Suprapubic skin (tissue), 3 donors: Measurements from ENCODE around the gene GLP2R.

Experiments
- POLR2A ChIP-seq, 2 donors: fragments of 450-650 bp; IDR thresholded peaks; one replicate each; pipeline ENCODE4 v1.6.1; 2017; ENCODE audit warnings: antibody characterized with exemption in 2 of 2, mild to moderate bottlenecking in 2 of 2, moderate library complexity in 2 of 2
- TF ChIP-seq, protein P1 (sequence below), 2 donors: fragments of 200-600 bp in 1 of 2; fragments of 450-650 bp in 1 of 2; sonication (generic) in 1 of 2; IDR thresholded peaks; one replicate each; pipeline ENCODE4 v1.5.1; 2016 to 2019; ENCODE audit warnings: antibody characterized with exemption in 2 of 2, mild to moderate bottlenecking in 1 of 2, moderate library complexity in 1 of 2

DNA sequence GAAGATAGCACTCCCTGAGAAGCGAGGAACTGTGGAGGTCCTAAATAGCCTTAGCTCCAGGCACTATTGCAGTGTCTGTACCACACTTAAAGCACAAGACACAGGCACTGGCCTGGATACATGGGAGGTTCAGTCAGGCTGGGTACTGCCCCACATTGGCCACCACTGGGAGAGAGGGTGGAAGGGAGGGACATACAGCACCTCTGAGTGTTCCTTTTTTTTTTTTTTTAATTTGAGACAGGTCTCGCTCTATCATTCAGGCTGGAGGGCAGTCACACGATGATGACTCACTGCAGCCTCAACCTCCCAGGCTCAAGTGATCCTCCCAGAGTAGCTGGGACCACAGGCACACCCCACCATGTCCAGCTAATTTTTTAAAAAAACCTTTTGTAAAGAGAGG, 5.3 kb upstream of the GLP2R start:
- TF ChIP-seq, protein P1, sequence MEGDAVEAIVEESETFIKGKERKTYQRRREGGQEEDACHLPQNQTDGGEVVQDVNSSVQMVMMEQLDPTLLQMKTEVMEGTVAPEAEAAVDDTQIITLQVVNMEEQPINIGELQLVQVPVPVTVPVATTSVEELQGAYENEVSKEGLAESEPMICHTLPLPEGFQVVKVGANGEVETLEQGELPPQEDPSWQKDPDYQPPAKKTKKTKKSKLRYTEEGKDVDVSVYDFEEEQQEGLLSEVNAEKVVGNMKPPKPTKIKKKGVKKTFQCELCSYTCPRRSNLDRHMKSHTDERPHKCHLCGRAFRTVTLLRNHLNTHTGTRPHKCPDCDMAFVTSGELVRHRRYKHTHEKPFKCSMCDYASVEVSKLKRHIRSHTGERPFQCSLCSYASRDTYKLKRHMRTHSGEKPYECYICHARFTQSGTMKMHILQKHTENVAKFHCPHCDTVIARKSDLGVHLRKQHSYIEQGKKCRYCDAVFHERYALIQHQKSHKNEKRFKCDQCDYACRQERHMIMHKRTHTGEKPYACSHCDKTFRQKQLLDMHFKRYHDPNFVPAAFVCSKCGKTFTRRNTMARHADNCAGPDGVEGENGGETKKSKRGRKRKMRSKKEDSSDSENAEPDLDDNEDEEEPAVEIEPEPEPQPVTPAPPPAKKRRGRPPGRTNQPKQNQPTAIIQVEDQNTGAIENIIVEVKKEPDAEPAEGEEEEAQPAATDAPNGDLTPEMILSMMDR (IDR thresholded peaks at IDR 0.05): no peak
- TF ChIP-seq POLR2A (IDR thresholded peaks at IDR 0.05): no peak
